Pulmonary artery endothelial cell (primary cell): Measurements from ENCODE around the gene EMX1. TPM values are rescaled to one million over a fixed set of nuclear protein-coding genes. Genes with fewer than 3 reads are reported as not detected.

Experiments
- DNase-seq: peaks from one replicate; pipeline ENCODE4 v3.0.0-alpha.2; 2011; ENCODE audit warnings: low read depth, low spot score
- total RNA-seq: library from RNA; depleted of rRNA; stranded (reverse); fragments of >200 nt; gene quantifications from 2 replicates; pipeline ENCODE4 v1.2.3, GENCODE V29; 2014

The EMX1 gene
- total RNA-seq, 1 donor from 2014 or later = not detected

GRCh38 chr2:72942881-72943418 is 25.6 kb downstream of the EMX1 start:
- DNase-seq = no peak

GRCh38 chr2:72943540-72944395 is 26.4 kb downstream of the EMX1 start:
- DNase-seq = no peak

DNA sequence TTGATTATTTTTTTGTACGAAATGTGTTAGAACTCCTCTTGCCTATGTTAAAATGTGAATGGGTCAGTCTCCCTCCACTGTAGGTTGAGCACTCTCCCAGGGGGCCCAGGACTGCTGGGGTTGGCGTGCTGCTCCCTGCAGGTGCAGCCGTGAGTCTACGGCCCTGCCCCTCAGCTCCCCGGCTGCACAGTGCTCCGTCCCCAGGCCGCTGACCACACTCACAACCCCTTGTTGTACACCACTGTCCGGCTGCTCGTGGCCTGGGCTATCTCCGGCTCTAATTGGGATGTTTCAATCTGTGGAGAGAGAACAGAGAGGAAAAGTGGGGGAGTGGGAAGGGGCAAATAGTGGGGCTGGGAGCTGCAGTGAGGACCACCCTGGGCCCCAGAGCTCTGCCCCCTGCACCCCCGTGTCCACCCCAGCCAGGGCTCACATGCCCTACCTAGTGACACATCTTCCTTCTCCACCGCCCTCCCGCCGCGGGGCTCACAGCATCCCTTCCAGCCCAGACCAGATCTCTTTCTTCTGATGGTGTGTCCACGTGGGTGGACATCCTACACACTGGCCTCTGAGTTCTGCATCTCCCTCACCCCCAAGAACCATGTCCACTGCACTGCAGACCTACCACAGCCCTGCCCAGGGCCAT is 27.6 kb downstream of the EMX1 start:
- DNase-seq = no peak

DNA sequence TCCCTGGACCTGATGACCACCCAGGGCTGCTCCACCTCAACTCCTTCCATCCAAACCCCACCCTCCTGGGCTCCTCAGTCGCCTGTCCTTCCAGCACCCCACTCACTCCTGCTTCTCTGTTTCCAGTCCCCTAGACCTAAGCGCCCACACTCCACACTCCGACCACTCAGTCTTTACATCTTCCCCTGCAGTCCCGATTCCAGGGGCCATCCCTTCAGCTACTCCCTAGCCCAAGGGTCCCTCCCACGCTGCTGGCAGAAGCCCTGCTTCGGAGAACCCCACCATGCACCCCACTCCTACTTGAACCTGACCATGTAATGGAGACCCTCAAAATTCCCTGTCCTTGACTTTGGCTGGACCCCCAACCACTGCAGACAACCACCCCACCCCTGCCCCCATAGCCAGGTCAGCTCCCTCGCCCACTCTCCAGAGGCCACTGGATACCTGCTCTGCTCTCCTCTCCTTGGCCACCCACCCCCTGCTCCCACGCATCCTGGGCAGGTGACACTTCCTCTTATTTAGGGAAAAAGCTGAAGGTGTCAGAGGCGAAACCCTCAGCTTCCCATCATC is 28.2 kb downstream of the EMX1 start:
- DNase-seq = no peak

DNA sequence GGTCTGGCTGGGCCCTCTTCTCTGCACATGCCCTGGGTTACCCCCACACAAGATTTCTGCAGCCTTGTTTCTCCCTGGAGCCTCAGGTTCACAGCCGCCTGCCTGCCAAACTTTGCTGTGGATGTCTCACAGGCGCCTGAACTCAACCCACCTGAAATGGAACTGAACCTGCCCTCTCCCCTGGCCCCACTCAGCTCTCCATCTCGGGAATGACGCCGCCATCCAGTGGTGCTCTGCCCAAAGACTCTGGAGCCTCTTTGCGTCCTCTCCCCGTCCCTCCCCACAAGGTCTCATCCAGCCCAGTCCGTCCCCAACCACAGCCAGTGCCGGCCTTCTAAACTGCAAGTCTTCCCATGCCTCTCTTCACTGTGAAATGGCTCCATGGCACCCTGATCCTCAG is 29.1 kb downstream of the EMX1 start:
- DNase-seq = no peak

GRCh38 chr2:72947952-72948830 is 30.9 kb downstream of the EMX1 start:
- DNase-seq = no peak

DNA sequence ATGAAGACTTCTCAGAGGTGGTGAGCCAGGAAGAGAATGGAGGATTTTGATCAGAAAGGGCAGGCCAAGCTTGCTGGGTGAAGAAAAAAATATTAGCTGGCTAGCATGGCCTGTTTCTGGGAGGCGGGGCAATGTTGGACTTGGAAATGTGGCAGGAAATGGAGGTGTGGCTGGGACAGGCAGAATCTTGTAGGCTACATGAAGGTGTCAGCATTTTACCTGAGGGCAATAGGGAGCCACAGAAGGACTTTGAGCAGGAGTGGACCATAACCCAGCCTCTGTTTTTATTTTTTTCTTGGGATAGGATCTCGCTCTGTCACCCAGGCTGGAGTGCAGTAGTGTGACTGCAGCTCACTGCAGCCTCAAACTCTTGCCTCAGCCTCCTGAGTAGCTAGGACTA is 31.7 kb downstream of the EMX1 start:
- DNase-seq = no peak

- DNase-seq = no peak
Measured at GRCh38 chr2:72949642-72950041, 32.3 kb downstream of the EMX1 start.

DNA sequence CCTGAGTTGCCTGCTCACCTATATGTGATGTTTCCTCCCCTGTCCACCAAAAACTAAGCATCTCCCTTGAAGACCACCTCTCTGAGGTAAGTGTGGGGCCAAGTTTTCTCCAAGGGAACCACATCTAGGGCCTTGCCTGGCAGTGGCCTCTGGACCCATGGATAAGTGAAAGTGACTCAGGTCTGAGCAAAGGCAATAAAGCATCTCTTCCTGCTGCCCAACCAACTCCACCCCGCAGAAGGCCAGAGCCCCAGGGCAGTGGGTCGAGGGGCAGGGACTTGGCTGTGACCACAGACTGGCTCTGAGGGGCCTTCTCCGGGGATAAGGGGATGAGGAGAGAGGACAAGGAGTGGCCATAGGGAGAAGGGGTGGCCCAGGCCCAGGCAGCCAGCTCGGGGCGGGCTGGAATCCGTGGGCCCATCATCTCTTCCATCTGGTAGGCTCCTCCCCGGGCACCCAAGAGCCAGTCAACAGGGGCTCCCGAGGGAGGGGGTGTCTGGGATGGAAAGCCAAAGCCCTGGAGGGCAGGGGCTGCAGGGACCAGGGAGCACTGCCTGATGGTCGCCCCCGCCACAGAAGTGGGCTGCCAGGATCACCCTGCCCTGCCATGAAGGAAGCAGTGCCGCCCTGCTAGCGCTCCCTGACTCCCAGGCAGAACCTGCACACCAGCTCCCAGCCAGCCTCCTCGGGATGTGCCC is 33.4 kb downstream of the EMX1 start:
- no peak for DNase-seq

- no peak for DNase-seq
Measured at GRCh38 chr2:72951303-72952095, 34.2 kb downstream of the EMX1 start.

DNA sequence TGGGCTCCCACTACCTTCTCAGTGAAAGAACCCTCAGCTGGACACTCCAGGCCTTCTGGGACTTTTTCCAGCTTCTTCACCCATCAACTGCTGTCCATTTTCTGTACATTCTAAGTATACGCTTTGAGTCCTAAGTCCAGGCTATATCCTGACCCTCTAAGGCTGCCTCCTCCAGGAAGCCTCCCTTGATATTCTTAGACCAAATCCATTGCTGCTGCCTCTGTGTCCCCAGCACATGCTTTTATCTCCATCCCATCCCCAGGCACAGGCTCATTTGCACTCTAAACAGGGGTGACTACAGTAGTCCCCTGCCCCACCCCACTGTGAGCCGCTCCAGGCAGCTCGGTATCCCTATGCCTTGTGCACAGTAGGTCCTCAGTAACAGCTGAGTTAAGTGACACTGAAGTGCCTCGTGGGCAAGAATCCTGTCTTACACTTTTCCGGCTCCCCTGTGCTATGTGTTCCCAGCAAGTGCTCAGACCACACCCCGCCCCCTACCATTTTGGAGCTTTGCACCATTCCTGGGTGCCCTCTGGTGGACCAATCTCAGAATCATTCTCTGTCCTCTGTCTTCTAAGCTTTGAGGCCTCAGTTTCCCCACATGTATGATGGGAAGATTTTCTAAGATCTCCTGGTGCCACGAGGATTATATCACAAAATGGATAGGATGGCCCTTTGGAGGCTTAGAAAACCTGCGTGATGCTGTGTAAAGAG is 34.9 kb downstream of the EMX1 start:
- no peak for DNase-seq

DNA sequence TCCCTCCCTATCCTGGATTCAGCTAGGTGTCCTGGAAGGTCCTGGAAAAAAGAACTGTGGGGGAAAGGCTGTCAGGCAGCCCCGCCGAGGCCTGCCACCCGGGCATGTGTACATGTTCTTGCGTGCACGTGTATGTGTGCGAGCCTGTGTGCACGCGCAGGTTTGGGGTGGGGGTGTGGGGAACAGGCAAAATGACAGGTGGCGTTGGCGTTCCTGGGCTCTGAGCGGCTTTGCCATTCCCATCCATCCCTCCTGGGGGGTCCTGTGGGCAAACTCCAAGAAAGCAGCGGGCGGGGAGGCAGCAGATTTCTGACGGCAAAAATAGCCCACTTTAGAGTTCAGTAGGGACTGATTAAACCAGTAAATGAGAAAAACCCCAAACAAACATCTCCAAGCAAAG is 35.6 kb downstream of the EMX1 start:
- DNase-seq = no peak

DNA sequence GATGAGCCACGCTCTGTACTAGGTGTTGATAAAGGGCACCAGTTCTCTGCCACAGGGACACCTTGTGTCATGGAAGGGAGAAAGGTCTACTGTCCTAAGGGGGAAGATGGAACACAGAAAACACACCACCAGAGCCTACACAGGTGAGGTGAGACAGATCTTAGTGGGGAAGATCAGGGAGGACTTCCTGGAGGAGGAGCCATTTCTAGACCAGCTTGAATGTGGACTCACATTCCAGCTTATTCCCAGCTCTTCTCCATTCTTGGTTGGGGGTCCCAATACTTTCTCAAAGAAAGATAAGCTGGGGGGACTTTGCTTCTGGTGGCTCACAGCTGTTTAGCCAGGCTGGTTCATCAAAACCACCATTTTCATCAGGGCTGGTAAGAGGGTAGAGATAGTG is 36.2 kb downstream of the EMX1 start:
- no peak for DNase-seq

DNA sequence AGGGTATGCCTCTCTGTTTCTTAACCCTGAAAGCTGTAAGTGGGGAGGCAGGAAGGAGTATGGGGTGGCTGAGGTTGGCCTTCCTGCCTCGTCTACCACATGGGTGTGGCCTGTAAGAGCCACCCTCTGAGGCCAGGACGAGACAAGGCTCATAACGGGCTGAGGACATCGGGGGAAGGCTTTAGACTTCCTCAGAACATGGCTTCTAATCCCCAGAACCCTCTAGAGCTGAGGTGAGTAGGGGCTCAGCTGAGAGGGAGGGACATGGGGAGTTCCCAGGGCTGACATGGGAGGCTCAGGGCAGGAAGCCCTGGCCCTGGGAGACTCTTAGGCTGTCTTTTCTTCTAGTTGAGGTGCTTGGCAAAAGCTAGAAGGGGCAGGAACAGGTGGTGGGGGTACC is 36.7 kb downstream of the EMX1 start:
- no peak for DNase-seq

DNA sequence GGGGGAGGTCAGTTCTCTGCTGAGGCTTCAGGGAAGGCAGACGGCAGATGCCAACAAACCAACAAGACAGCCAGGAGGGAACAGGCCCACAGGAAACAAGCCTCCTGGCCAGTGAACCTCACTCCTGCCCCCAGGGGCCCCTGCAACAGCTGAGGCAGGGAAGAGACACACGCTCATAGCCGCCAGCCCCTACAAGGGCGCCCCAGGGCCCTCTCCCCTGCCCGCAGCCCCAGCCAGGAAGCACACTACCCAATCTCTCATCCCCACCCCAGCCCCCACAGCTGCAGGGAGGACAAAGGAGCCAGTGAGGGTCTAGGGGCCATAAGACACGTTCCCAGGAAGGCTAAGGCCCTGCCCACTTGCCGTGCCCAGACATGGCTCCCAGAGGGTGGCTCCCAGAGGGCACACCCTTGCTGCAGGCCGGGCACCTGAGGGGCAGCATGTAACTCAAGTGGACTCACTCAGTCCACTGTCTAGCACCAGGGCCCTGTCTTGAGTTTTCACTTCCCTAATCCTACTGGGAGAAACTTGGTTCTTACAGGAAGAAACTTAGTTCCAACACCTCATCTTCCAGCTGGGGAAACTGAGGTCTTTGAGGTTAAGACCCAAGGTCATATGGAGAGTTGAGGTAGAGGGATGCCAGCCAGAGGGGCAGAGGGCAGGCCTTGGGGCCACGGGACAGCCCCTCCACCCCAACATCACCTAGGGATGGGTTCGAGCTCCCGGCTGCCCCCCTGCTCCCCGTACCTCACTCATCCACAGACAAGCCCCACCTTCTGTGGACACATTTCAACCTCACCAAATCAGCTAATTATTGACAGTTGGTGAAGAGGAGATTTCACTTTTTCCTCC is 37.3 kb downstream of the EMX1 start:
- no peak for DNase-seq

- DNase-seq = no peak
Measured at GRCh38 chr2:72955228-72956049, 38.1 kb downstream of the EMX1 start.

DNA sequence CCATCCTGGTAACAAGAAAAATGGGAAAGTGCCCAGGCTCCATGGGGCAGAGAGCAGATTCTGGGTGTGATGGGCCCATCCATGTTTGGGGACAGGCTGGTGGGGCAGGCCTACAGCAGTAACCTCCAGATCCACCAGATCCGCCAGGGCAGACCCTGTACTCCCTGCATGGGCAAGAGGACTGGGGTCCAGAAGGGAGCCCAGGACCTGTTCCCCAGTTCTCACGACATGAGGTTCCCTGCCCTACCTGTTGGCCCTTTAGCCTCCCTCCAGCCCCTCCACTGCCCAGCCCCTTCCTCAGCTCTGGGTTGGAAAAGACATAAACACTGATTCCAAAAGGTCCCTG is 38.7 kb downstream of the EMX1 start:
- DNase-seq = no peak

DNA sequence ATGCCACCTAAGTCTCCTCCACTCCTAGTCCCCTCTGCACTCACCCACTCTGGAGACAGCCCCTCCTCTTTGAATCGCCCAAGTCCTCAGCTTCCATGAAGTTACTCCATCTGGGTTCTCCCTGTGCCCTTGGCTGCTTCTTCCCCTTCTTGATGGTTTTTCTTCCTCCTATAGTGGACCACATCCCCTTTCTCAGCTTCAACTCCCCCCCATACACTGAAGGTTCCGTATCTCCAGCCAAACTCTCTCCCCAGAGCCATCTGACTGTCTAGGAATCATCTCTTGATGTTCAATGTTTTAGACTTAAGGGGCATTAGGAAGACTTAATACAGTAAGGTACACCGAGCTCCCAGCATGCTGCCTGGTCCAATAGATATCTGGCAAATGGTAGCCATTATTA is 39.6 kb downstream of the EMX1 start:
- DNase-seq = no peak
